Thymus (tissue), 11 donors: ENCODE data around the gene ICAM2. TPM values are rescaled to one million over a fixed set of nuclear protein-coding genes. Genes with fewer than 3 reads are reported as not detected.

Experiments
- DNase-seq, 9 donors: peaks; one replicate each; pipeline ENCODE4 v3.0.0-alpha.2; 2013; ENCODE audit warnings: low spot score in 9 of 9, low read depth in 6 of 9, missing footprints in 1 of 9
- H3K27ac ChIP-seq, 2 donors: one replicate each; pipeline ENCODE4 v1.5.1; 2013; ENCODE audit warnings: control low read depth in 1 of 2, low read depth in 1 of 2, low read length in 1 of 2, mild to moderate bottlenecking in 1 of 2, moderate library complexity in 1 of 2
- H3K27me3 ChIP-seq, 2 donors: one replicate each; pipeline ENCODE4 v1.5.1; 2013; ENCODE audit warnings: low read length in 1 of 2; ENCODE audit not compliant: control insufficient read depth in 2 of 2, insufficient read depth in 1 of 2
- H3K36me3 ChIP-seq, 2 donors: one replicate each; pipeline ENCODE4 v1.5.1; 2013; ENCODE audit warnings: low read length in 1 of 2, mild to moderate bottlenecking in 1 of 2, moderate library complexity in 1 of 2; ENCODE audit not compliant: control insufficient read depth in 2 of 2, insufficient read depth in 2 of 2
- H3K4me1 ChIP-seq, 2 donors: one replicate each; pipeline ENCODE4 v1.5.1; 2013; ENCODE audit warnings: low read length in 2 of 2; ENCODE audit not compliant: control insufficient read depth in 2 of 2, insufficient read depth in 2 of 2
- H3K4me3 ChIP-seq, 2 donors: one replicate each; pipeline ENCODE4 v1.5.1; 2013; ENCODE audit warnings: low read length in 2 of 2, control low read depth in 1 of 2, mild to moderate bottlenecking in 1 of 2
- H3K9me3 ChIP-seq, 2 donors: one replicate each; pipeline ENCODE4 v1.5.1; 2013; ENCODE audit warnings: low read length in 1 of 2, mild to moderate bottlenecking in 1 of 2; ENCODE audit not compliant: control insufficient read depth in 2 of 2, insufficient read depth in 1 of 2
- WGBS: extraction: QIAGEN DNeasy Blood & Tissue Kit; methylation state at CpG from one replicate; pipeline ENCODE4 v1.1.7; 2013; 5-methylcytosine and 5-hydroxymethylcytosine counted together
- polyA plus RNA-seq: library from polyadenylated mRNA; stranded (reverse); fragments of 200-250 nt; gene quantifications from one replicate; pipeline ENCODE4 v1.2.3, GENCODE V29; 2013
- total RNA-seq: library from RNA; stranded (reverse); fragments of 120-200 nt; gene quantifications from one replicate; pipeline ENCODE4 v1.2.4, GENCODE V29; 2013
- donor health status: healthy.

The ICAM2 gene
- total and polyA plus RNA-seq, 2 donors = 38.6 to 53.9 TPM

GRCh38 chr17:63996430-63997182 is 23.8 kb downstream of the ICAM2 start:
- peaks cover 12 to 23% of the 10 kb centered on the region in 2 donors for H3K4me1 ChIP-seq
- no peak overlapping the region for H3K27ac ChIP-seq
- H3K4me3 ChIP-seq = no peak overlapping the region
- H3K36me3 ChIP-seq = no peaks in the 10 kb centered on the region
- no peaks in the 10 kb centered on the region for H3K9me3 ChIP-seq
- no peak for DNase-seq
- H3K27me3 ChIP-seq = peaks cover 0 to 40% of the 10 kb centered on the region in 2 donors
- WGBS = 99% methylated on average over 11 of the region's 11 CpGs

GRCh38 chr17:63995626-63996025 is 24.8 kb downstream of the ICAM2 start:
- no peak overlapping the region for H3K4me3 ChIP-seq
- peaks cover 0 to 44% of the 10 kb centered on the region in 2 donors for H3K27me3 ChIP-seq
- H3K4me1 ChIP-seq = peaks cover 12 to 26% of the 10 kb centered on the region in 2 donors
- no peak for DNase-seq
- 97% methylated on average over 5 of the region's 5 CpGs for WGBS
- H3K9me3 ChIP-seq = no peaks in the 10 kb centered on the region
- no peaks in the 10 kb centered on the region for H3K36me3 ChIP-seq
- H3K27ac ChIP-seq = no peak overlapping the region

- H3K36me3 ChIP-seq = no peaks in the 10 kb centered on the region
- WGBS = 84% methylated on average over 3 of the region's 3 CpGs
- no peak overlapping the region for H3K4me3 ChIP-seq
- H3K27me3 ChIP-seq = peaks cover 0 to 36% of the 10 kb centered on the region in 2 donors
- peaks cover 6 to 23% of the 10 kb centered on the region in 2 donors for H3K4me1 ChIP-seq
- no peak for DNase-seq
- H3K9me3 ChIP-seq = no peaks in the 10 kb centered on the region
- no peak overlapping the region for H3K27ac ChIP-seq
Observed at GRCh38 chr17:63993368-63993985, 27.0 kb downstream of the ICAM2 start.

- DNase-seq = no peak
- Histone ChIP-seq H3K4me1 (peaks cover 0 to 10% of the 10 kb centered on the region in 2 donors), H3K27ac (no peak overlapping the region), H3K36me3 (no peaks in the 10 kb centered on the region), H3K27me3 (peaks cover 0 to 19% of the 10 kb centered on the region in 2 donors), H3K4me3 (no peak overlapping the region), H3K9me3 (no peaks in the 10 kb centered on the region)
- 93% methylated on average over 11 of the region's 11 CpGs for WGBS
Observed at GRCh38 chr17:63991611-63992010, 28.8 kb downstream of the ICAM2 start.

GRCh38 chr17:63989622-63990345 is 30.6 kb downstream of the ICAM2 start:
- no peak for DNase-seq
- H3K27ac ChIP-seq = no peak overlapping the region
- peaks cover 0 to 18% of the 10 kb centered on the region in 2 donors for H3K27me3 ChIP-seq
- H3K36me3 ChIP-seq = no peaks in the 10 kb centered on the region
- no peak overlapping the region for H3K4me3 ChIP-seq
- WGBS = 93% methylated on average over 21 of the region's 21 CpGs
- no peaks in the 10 kb centered on the region for H3K9me3 ChIP-seq
- H3K4me1 ChIP-seq = peaks cover 4 to 16% of the 10 kb centered on the region in 2 donors

GRCh38 chr17:63988741-63989621 is 31.5 kb downstream of the ICAM2 start:
- WGBS = 93% methylated on average over 35 of the region's 35 CpGs
- H3K36me3 ChIP-seq = no peaks in the 10 kb centered on the region
- H3K4me3 ChIP-seq = no peak overlapping the region
- H3K27me3 ChIP-seq = peaks cover 0 to 18% of the 10 kb centered on the region in 2 donors
- peaks cover 4 to 16% of the 10 kb centered on the region in 2 donors for H3K4me1 ChIP-seq
- no peaks in the 10 kb centered on the region for H3K9me3 ChIP-seq
- DNase-seq = no peak
- H3K27ac ChIP-seq = no peak overlapping the region

- DNase-seq = no peak
- Histone ChIP-seq H3K4me3 (no peak overlapping the region), H3K9me3 (peaks cover 0 to 4% of the 10 kb centered on the region in 2 donors), H3K36me3 (no peaks in the 10 kb centered on the region), H3K27ac (no peak overlapping the region), H3K27me3 (peaks cover 0 to 18% of the 10 kb centered on the region in 2 donors), H3K4me1 (peaks cover 4 to 16% of the 10 kb centered on the region in 2 donors)
- 96% methylated on average over 5 of the region's 5 CpGs for WGBS
Observed at GRCh38 chr17:63988127-63988478, 32.3 kb downstream of the ICAM2 start.

- DNase-seq = no peak
- H3K4me1 ChIP-seq = peaks cover 4 to 16% of the 10 kb centered on the region in 2 donors
- H3K4me3 ChIP-seq = no peak overlapping the region
- WGBS = 88% methylated on average over 18 of the region's 18 CpGs
- no peaks in the 10 kb centered on the region for H3K36me3 ChIP-seq
- no peak overlapping the region for H3K27ac ChIP-seq
- H3K27me3 ChIP-seq = peaks cover 0 to 15% of the 10 kb centered on the region in 2 donors
- peaks cover 0 to 8% of the 10 kb centered on the region in 2 donors for H3K9me3 ChIP-seq
Observed at GRCh38 chr17:63987221-63988126, 33.0 kb downstream of the ICAM2 start.
